DMS 273 (cell line): Measurements from ENCODE around the gene PLAGL2.
"Not testable (repeated sequence)": the region's sequence is repeated elsewhere in the genome, so short reads cannot be mapped to it uniquely, and the experiment has no call there.

Source experiments
- DNase-seq: peaks from one replicate; lab custom pipeline; 2025; ENCODE audit not compliant: unreplicated experiment; lab: John Stamatoyannopoulos, UW

Gene PLAGL2

GRCh38 chr20:32186506-32186905, 21.0 kb downstream of the PLAGL2 start:
- no peak for DNase-seq

- DNase-seq, result no peak
These were observed 22.5 kb downstream of the PLAGL2 start for GRCh38 chr20:32184961-32185603.

- no peak for DNase-seq
These were observed 23.5 kb downstream of the PLAGL2 start for GRCh38 chr20:32183947-32184635.

- DNase-seq, result no peak
These were observed 25.9 kb downstream of the PLAGL2 start for GRCh38 chr20:32181606-32182005.

GRCh38 chr20:32179934-32180333, 27.6 kb downstream of the PLAGL2 start:
- no peak for DNase-seq

- no peak for DNase-seq
These were observed 28.0 kb downstream of the PLAGL2 start for GRCh38 chr20:32179515-32179914.

GRCh38 chr20:32177696-32178095, 29.8 kb downstream of the PLAGL2 start:
- not testable (repeated sequence) for DNase-seq

GRCh38 chr20:32168184-32168910, 39.2 kb downstream of the PLAGL2 start:
- peak; percentile 78 for DNase-seq

- DNase-seq, result no peak
These were observed 40.0 kb downstream of the PLAGL2 start for GRCh38 chr20:32167552-32167951.

GRCh38 chr20:32165836-32166545, 41.6 kb downstream of the PLAGL2 start:
- no peak for DNase-seq

- no peak for DNase-seq
These were observed 42.4 kb downstream of the PLAGL2 start for GRCh38 chr20:32164984-32165735.

GRCh38 chr20:32163951-32164350, 43.6 kb downstream of the PLAGL2 start:
- no peak for DNase-seq

- DNase-seq, result peak; percentile 27
These were observed 45.2 kb downstream of the PLAGL2 start for GRCh38 chr20:32162351-32162750.

- no peak for DNase-seq
These were observed 47.2 kb downstream of the PLAGL2 start for GRCh38 chr20:32160341-32160740.

- no peak for DNase-seq
These were observed 47.7 kb downstream of the PLAGL2 start for GRCh38 chr20:32159766-32160221.

GRCh38 chr20:32158943-32159660, 48.4 kb downstream of the PLAGL2 start:
- no peak for DNase-seq

GRCh38 chr20:32158351-32158750, 49.2 kb downstream of the PLAGL2 start:
- DNase-seq, result no peak

GRCh38 chr20:32157611-32158010, 49.9 kb downstream of the PLAGL2 start:
- DNase-seq, result no peak

- DNase-seq, result peak; percentile 80
These were observed 52.2 kb downstream of the PLAGL2 start for GRCh38 chr20:32155017-32155981.
